ENCODE data around the gene MDH2.
"Not testable (repeated sequence)": the region's sequence is repeated elsewhere in the genome, so short reads cannot be mapped to it uniquely, and the experiment has no call there.

Gene MDH2

DNA sequence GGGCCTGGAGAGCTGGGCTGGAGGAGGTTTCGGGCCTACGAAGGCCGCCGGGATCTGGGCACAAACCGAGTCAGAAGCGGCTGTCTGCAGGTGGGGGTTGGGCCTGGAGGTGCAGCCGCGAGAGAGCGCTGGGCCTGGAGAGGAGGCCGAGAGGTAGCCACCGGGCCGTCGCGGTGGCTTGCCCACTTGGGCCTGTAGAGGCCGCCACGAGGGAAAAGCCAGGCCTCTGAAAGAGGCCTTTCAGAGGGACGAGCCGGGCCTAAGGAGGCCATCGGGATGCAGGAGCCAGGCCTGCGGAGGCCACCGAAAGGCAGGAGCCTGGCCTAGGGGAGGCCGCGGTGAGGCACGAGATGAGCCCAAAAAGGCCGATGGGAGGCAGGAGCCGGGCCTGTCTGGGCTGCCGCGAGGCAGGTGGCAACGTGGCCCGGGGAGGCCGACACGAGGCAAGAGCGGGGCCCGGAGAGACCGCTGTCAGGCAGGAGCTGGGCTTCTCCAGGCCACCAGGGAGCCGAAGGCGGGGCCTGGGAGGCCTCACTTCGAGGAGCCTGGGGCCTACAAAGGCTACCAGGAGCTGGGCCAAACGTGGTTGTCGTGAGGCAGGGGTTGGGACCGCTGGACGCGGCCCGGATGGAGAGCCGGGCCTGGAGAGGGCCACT is 25.6 kb downstream of the MDH2 start:
- DNase-seq, result no peak

DNA sequence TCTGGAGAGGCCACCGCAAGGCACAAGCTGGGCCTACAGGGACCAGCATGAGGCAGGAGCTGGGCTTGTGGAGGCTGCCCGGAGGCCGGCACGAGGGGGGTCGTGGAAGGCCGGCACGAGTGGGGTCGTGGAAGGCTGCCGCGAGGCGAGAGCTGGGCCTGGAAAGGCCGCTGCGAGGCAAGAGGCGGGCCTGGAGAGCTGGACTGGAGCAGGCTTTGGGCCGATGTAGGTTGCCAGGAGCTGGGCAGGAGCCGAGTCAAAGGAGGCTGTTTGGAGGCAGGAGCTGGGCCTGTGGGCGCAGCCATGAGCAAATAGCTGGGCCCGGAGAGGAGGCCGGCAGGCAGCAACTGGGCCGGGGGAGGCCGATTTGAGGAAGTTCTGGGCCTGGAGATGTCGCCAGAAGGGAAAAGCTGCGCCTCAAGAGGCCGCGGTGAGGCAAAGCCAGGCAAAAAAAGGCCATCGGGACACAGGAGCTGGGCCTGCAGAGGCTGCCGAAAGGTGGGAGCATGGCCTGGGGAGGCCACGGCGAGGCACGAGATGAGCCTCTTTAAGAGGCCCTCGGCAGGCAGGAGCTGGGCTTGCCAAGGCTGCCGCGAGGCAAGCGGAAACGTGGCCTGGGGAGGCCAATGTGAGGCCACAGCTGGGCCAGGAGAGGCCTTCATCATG is 26.5 kb downstream of the MDH2 start:
- DNase-seq, result no peak

DNA sequence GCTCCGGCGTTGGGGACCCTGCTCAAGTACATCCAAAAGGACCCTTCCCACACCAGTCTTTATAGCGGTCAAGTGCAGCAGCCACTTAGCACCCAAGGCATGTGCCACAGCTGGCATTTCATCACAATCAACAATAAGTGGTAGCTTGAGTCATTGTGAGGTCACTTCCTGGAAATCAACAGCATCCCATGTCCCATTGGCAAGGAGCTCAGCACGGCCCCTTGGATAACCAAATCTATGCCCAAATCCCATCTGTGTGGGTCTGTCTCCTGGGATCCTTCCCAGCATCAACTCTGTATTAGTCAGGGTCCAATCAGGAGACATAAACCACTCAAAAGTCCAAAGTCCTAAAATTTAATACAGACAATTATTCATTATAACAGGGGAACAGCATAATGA is 27.1 kb downstream of the MDH2 start:
- DNase-seq, result no peak

DNA sequence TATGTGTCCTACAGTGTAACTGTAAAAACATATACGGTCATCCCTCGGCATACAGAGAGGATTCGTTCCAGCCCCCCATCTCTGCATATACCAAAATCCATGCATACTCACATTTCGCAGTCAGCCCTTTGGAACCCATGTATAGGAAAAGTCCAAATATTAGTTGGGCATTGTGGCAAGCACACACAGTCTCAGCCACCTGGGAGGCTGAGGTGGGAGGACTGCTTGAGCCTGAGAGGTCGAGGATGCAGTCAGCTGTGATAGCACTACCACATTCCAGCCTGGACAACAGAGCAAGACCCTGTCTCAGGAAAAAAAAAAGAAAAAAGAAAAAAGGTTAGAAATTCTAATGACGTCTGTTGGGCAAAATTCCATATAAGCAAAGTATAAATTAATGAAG is 29.1 kb downstream of the MDH2 start:
- DNase-seq, result no peak

DNA sequence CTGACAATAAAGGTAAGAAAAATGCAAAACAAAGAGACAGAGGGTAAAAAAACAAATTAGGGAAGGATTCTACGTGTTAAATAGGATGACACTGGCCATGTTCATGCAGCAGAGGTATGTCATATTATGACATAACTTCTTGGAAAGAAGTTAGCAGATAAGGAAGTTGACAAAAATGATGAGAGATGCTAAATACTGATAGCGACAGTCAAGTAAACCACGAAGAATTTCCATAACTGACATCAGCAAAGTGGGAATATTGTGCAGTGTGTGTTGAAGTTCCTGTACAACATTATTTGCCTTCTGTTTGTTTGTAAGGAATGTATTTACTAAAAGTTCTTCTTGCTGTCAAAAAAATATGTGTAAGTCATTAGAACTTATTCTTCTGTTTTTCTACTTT is 29.5 kb downstream of the MDH2 start:
- no peak for DNase-seq

DNA sequence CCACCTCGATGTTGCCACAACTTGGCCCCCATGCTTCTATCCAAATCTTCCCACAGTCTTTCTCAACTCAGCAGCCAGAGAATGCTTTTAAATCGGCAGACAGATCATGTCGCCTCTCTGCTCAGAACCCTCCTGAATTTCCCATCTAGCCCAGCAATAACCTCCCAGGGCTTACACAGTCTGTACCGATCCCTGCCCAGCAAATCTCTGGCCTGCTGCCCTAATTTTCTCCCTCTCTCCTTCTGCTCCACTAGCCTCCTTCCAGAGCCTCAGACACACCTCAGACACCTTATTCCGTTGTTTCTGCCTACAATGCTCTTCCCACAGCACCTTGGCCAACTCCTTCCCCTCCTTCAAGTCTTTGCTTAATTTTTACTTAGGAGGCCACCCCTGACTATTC is 32.3 kb downstream of the MDH2 start:
- DNase-seq, result no peak

DNA sequence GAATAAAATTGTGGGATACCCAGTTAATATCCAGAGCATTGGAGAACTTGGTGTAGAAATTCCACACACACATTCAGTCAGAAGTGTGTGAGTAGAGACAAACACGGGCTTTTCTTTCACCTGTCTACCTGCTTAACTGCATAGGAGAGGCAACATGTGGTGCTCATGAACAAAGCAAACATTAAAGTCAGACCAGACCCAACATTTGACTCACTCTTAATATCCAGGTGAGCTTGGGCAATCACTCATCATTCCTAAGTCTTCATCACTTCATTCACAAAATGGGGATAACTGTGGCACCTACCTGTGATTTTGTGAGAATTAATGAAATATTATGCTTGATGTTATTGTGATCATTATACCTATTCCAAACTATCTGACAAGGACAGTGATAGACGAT is 36.2 kb downstream of the MDH2 start:
- DNase-seq, result not testable (repeated sequence)

DNA sequence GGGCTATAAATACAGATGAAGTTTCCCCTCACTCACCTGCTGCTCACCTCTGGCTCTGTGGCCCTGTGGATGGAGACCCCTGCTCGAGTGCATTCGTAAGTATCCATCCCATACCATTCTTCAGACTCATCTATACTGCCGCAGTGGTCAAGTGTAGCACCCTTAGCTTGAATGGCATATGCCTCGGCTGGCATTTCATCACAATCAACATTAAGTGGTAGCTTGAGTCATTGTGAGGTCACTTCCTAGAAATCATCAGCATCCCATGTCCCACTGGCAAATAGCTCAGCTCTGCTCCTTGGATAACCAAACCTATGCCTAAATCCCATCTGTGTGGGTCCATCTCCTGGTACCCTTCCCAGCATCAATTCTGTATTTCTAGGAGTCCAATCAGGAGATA is 38.2 kb downstream of the MDH2 start:
- no peak for DNase-seq

DNA sequence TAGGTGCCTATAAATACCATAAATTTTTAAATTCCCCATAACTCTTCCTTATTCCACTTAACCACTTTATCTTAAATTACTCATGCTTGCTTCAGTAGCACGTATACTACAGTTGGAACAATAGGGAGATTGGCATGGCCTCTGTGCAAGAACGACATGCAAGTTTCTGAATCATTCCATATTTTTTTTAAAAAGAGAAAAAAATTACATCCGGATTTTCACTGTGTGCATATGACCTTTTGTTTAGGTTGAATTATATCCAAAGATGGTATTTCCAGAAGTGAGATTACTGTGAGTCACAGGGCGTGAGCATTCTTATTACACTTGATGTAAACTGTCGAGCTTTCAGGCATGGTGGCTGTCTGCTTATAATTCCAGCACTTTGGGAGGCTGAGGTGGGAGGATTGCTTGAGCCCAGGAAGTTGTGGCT is 39.5 kb downstream of the MDH2 start:
- not testable (repeated sequence) for DNase-seq

DNA sequence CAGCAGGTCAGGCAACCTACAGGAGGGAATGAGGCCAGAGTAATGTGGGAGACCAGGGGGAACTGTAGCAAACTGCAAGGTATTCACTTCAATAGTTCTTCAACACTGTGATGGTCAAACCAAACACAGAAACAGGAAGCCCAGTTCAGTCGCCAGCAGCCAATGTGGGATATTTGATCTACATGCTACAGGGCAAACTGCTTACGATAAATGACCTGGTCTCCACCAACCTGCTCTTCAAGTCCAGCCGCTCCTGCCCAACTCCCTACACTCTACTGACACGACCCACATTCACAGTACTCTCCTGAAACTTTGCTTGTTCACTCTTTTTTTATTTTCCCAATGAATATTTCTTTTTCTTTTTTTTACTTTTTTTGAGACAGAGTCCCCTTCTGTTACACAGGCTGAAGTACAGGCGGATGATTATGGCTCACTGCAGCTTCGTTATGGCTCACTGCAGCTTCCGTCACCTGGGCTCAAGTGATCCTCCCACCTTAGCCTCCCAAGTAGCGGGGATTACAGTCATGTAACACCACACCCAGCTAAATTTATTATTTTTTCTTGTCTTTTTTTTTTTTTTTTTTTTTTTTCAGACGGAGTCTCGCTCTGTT is 42.1 kb downstream of the MDH2 start:
- no peak for DNase-seq

DNA sequence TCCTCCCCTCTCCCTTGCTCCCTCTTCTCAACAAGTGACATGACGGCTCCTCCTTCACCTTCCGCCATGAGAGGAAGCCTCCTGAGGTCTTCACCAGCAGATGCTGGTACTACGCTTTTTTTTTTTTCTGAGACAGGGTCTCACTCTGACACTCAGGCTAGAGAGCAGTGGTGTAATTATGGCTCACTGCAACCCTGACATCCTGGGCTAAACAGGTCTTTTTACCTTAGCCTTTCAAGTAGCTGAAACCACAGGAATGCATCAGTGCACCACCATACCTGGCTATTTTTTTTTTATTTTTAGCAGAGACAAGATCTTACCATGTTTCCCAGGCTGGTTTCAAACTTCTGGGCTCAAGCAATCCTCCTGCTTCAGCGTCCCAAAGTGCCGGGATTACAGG is 43.6 kb downstream of the MDH2 start:
- no peak for DNase-seq

DNA sequence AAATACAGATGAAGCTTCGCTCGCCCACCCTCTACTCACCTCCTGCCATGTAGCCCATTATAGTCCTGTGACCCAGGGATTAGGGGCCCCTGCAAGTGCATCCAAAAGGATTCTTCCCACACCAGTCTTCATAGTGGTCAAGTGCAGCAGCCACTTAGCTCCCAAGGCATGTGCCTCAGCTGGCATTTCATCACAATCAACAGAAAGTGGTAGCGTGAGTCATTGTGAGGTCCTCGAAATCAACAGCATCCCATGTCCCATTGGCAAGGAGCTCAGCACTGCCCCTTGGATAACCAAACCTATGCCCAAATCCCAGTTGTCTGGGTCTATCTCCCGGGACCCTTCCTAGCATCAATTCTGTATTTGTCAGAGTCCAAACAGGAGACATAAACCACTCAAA is 45.6 kb downstream of the MDH2 start:
- not testable (repeated sequence) for DNase-seq

DNA sequence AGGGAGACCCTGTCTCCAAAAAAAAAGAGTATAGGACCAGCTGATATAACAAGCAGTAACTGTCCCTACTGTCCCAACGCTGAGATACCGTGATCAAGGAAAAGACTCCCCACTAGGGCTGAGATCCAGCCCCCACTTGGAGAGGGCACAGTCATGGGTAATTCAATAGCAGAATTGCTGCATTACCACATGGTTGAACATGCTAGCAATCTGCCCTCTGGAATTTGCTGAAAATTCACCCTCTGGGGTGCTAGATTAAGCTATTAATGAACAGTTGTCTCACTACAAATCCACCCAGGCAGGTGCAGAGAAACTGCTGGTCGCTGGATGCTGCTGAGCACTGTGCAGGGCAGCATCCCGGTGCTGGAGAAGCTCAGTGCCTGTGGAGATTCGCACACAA is 46.4 kb downstream of the MDH2 start:
- not testable (repeated sequence) for DNase-seq

DNA sequence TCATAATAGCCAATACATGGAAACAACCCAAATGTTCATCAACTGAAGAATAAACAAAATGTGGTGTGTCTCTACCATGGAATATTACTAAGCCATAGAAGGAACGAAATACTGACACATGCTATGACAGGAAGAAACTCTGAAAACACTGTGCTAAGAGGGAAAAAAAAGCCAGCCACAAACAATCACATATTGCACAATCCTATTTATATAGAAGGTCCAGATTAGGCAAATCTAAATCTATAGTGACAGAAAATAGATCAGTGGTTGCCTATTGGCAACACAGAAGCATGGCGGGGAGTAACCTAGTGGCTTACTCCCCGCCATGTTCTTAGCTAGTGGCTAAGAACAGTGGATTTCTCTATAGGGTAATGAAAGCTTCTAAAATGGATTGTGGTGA is 48.0 kb downstream of the MDH2 start:
- DNase-seq, result no peak

DNA sequence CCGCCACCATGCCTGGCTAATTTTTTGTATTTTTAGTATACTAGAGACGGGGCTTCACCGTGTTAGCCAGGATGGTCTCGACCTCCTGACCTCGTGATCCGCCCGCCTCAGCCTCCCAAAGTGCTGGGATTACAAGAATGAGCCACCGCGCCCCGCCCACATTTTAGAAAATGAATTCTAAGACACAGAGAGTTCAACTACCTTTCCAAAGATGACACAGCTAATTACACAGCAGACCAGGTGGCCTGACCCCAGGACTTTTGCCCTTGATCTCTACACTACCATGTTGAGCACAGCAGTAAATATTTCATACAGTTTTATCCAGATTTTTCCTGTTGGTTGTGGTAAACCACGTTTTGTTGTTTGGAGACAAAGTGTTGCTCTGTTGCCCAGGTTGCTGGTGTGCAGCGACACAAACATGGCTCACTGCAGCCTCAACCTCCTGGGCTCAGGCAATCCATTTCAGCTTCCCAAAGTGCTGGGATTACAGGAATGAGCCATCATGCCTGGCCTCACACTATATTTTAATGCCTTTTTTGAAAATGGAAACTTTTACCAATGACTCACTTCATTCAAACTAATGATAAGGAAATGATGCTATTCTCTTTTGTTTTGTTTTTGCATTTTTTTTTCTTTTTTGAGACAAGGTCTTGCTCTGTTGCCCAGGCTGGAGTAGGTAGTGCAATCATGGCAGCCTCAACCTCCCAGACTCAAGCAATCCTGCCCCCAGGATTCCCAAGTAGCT is 54.0 kb downstream of the MDH2 start:
- not testable (repeated sequence) for DNase-seq

DNA sequence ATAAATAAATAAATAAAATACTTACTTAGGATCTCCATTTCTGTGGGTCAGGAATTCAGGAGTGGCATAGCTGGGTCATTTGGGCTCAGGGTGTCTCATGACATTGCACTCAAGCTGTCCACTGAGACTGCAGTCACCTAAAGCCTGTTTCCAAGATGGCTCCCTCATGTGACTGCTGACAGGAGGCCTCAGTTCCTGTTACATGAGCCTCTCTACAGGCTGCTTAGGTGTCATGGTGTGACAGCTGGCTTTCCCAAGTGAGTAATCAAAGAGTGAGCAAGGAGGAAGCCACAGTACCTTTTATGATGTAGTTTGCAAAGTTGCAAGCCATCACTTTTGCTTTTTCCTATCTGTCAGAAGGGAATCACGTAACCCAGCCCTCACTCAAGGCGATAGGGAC is 55.9 kb downstream of the MDH2 start:
- not testable (repeated sequence) for DNase-seq

DNA sequence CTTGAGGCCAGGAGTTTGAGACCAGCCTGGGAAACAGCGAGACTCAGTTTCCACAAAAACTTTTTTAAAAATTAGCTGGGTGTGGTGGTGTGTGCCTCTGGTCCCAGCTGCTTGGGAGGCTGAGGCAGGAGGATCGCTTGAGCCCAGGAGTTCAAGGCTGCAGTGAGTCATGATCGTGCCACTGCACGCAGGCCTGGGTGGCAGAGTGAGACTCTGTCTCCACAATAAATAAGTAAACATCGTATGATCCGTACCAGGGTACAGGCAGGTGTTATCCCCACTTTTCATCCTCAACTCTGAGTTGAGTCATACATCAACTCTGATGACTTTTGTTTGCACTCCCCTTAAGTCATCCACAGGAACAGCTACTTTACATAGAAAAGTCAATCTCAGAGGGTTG is 58.2 kb downstream of the MDH2 start:
- not testable (repeated sequence) for DNase-seq

DNA sequence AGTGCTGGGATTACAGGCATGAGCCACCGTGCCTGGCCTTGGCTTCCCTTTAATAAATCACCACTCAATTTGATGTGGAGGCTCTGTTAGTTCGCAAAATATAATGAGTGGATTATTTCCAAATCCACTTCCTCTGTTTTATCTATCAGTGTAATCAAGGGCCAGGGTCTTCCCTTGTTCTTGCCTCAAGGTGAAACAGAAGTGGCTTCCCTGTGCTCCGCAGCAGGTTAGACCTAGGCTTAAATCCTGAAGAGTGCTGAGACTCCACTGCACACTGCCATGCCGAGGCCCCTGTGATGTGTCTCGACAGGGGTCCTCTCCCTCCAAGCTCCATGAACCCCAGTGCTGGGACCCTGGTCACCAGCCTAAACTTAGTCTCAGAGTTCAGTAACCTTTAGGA is 59.0 kb downstream of the MDH2 start:
- DNase-seq, result no peak

DNA sequence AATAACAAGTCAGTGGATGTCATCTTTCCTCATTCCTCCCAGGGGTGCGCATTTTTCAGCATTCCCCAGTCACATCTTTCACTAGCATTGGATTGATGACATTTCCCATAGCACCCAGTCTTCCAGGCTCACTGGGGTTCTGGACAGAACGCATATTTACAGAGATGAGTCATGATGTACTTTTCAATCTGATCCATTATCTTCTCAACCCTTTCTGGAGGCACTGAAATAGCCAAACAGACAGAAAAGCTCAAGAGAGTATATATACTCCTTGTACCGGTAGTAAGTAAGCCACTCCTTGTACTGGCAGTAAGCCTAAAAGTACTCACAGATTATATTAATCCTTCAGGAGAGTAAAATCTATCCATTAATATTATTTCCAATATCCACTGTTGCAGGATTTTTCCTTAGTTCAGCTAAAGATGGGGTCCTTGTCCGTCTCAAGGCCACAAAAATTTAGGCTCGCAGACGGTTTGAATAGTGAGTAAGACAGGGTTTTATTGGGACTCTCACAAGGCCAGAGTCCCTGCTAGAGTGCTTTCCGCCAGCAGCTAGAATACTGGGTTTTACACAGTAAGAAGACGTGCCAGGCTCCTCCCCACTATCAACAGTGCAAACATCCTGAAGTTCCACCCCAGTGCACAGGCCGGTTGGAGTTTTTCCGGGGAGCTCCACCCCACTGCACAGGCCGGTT is 60.8 kb downstream of the MDH2 start:
- no peak for DNase-seq

DNA sequence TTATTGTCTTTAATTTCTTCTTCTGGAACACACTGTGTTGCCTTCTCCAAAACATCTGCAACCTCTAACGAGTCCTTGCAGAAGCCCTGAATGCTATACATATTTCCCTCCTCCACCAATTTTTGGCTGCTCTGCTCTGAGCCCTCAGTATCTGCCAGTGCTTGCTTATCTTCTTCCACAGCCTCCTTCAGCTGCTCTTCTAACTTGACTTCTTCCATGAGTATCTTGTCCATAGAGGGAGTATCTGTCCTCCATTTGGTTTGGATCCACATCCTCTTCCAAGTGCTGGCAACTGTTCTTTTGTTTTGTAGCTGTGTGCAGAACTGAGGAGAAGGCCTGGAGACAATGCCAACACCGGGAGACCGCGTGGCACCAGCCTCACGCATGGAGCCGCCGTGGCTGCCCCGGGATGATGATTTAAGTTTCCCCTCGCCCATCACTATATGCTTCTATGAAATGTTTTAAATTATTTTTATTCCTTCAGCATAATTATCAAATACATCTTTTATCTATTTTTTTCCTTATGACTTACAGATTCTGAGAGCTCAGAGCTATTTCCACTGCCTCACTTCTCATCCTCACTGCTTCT is 65.2 kb downstream of the MDH2 start:
- not testable (repeated sequence) for DNase-seq

DNA sequence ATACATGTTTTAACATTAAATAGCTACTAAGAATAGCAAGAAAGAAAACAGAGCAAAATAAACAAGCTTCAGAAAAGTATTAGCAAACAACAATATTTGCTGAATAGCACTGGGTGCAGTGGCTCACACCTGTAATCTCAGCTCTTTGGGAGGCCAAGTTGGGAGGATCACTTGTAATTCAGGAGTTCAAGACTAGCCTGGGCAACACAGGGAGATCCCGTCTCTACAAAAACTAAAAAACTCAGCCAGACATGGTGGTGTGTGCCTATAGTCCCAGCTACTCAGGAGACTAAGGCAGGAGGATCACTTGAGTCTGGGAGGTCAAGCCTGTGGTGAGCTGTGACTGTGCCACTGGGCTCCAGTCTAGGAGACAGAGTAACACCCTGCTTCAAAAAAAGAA is 66.8 kb downstream of the MDH2 start:
- DNase-seq, result not testable (repeated sequence)

Data from activated effector memory CD4-positive, alpha-beta T cell treated with Interleukin-2 at 50 U/mL for 16 hours (primary cell).